K562 (cell line): ENCODE results near the gene UBL3. TPM values are rescaled to one million over a fixed set of nuclear protein-coding genes. Genes with fewer than 3 reads are reported as not detected.

Experiments
- ATAC-seq: fragments of 200-7000 bp; cut with Tn5 transposase; 3 replicates; pipeline ENCODE4 v1.9.1; 2020; ENCODE audit warnings: moderate library complexity
- BruUV-seq: library from RNA; stranded (reverse); fragments of 400-500 nt; replicated peaks from 2 replicates; lab custom pipeline; 2021; lab: Mats Ljungman, UMichigan
- CTCF ChIA-PET: fragments of 300-600 bp; formaldehyde crosslinking; extraction: SDS; loops from one replicate; lab custom pipeline; 2021; ENCODE audit warnings: low intra/inter-chr PET ratio; lab: Yijun Ruan, JAX
- POLR2A ChIA-PET: fragments of 300-600, 350-650 bp; sonication (Branson Sonifier 250); formaldehyde crosslinking; extraction: SDS; loops from one replicate; lab custom pipeline; 2021; ENCODE audit warnings: antibody characterized with exemption, inconsistent platforms; lab: Yijun Ruan, JAX
- DNase-seq, 4 experiments: peaks; one replicate each; pipeline versions ENCODE4 v3.0.0 to v3.0.0-alpha.2; 2011 to 2018; ENCODE audit warnings: low spot score in 3 of 4, mixed read lengths in 3 of 4; ENCODE audit errors: extremely low read depth in 1 of 4
- FAIRE-seq: peaks from 2 replicates; lab custom pipeline; 2011; peaks lifted over from hg19 to GRCh38; lab: Jason Lieb, UNC
- H2AFZ ChIP-seq: 2 replicates; pipeline ENCODE4 v1.6.0; 2011; ENCODE audit warnings: low read depth, low read length, control low read depth, inconsistent platforms
- H3K27ac ChIP-seq: fragments of 200-600 bp; 3 replicates; pipeline ENCODE4 v1.8.0; 2011; ENCODE audit warnings: low read depth, mild to moderate bottlenecking, control low read depth, inconsistent platforms, low read length, moderate library complexity, mixed read lengths; ENCODE audit errors: extremely low read depth
- H3K27me3 ChIP-seq, 2 experiments: fragments of 300-600 bp in 1 of 2; 2 replicates in 1 of 2; 3 replicates in 1 of 2; pipeline versions ENCODE4 v1.6.0 to v1.8.0; 2011; ENCODE audit warnings: inconsistent platforms in 2 of 2, low read length in 2 of 2, mild to moderate bottlenecking in 1 of 2, mixed read lengths in 1 of 2, moderate library complexity in 1 of 2; ENCODE audit not compliant: control insufficient read depth in 2 of 2, insufficient read depth in 2 of 2
- H3K36me3 ChIP-seq: fragments of 300-600 bp; 3 replicates; pipeline ENCODE4 v1.8.0; 2011; ENCODE audit warnings: mild to moderate bottlenecking, low read length, inconsistent platforms; ENCODE audit not compliant: control insufficient read depth, insufficient read depth
- H3K4me1 ChIP-seq, 2 experiments: fragments of 200-600 bp in 1 of 2; replicated peaks in 1 of 2; 2 replicates in 1 of 2; 3 replicates in 1 of 2; pipeline versions ENCODE4 v1.5.1 to v1.8.0; 2011; ENCODE audit warnings: inconsistent platforms in 2 of 2, low read length in 2 of 2, mild to moderate bottlenecking in 1 of 2, mixed read lengths in 1 of 2, moderate library complexity in 1 of 2; ENCODE audit not compliant: control insufficient read depth in 2 of 2, insufficient read depth in 2 of 2
- H3K4me2 ChIP-seq: 2 replicates; pipeline ENCODE4 v1.6.1; 2011; ENCODE audit warnings: low read length, control low read depth, inconsistent platforms, mixed read lengths; ENCODE audit not compliant: insufficient read depth
- H3K4me3 ChIP-seq: fragments of 200-600 bp; sonication (generic), shearing (Covaris generic); 2 replicates; pipeline ENCODE4 v1.5.1; 2016; ENCODE audit warnings: control low read depth, inconsistent platforms
- H3K79me2 ChIP-seq: fragments of 200-600 bp; 3 replicates; pipeline ENCODE4 v1.8.0; 2011; ENCODE audit warnings: low read length, inconsistent platforms; ENCODE audit not compliant: control insufficient read depth, insufficient read depth
- H3K9ac ChIP-seq, 2 experiments: 2 replicates each; pipeline versions ENCODE4 v1.6.0 to v1.6.1; 2011; ENCODE audit warnings: low read depth in 2 of 2, low read length in 2 of 2, control low read depth in 1 of 2, inconsistent platforms in 1 of 2, mild to moderate bottlenecking in 1 of 2, mixed read lengths in 1 of 2; ENCODE audit not compliant: insufficient read depth in 1 of 2
- H3K9me1 ChIP-seq: one replicate; pipeline ENCODE4 v1.6.0; 2011; ENCODE audit warnings: inconsistent platforms, mild to moderate bottlenecking, low read length, moderate library complexity; ENCODE audit not compliant: control insufficient read depth, insufficient read depth
- H3K9me3 ChIP-seq: replicated peaks from 2 replicates; pipeline ENCODE4 v1.5.1; 2011; ENCODE audit warnings: low read depth, low read length, inconsistent platforms; ENCODE audit not compliant: control insufficient read depth, insufficient read depth
- H4K20me1 ChIP-seq: replicated peaks from 2 replicates; pipeline ENCODE4 v1.6.1; 2011; ENCODE audit warnings: low read length, inconsistent platforms, mixed read lengths; ENCODE audit not compliant: control insufficient read depth, insufficient read depth
- ERF ChIP-seq: fragments of 450-650 bp; formaldehyde crosslinking; IDR thresholded peaks from 2 replicates; pipeline ENCODE4 v1.4.0; 2020; ENCODE audit warnings: mild to moderate bottlenecking, mixed read lengths
- KHSRP ChIP-seq: fragments of 450-650 bp; IDR thresholded peaks from 2 replicates; pipeline ENCODE4 v1.6.1; 2017
- L3MBTL2 ChIP-seq: fragments of 450-650 bp; IDR thresholded peaks from 2 replicates; pipeline ENCODE4 v1.6.1; 2016; ENCODE audit warnings: mild to moderate bottlenecking, moderate library complexity
- PTRF ChIP-seq: fragments of 450-650 bp; IDR thresholded peaks from 2 replicates; pipeline ENCODE4 v1.6.1; 2016; ENCODE audit warnings: mild to moderate bottlenecking, missing genetic modification characterization, missing compliant biosample characterization
- SMARCE1 ChIP-seq: fragments of 450-650 bp; IDR thresholded peaks from 2 replicates; pipeline ENCODE4 v1.7.1; 2016; ENCODE audit warnings: mild to moderate bottlenecking
- SREBF2 ChIP-seq: sonication (generic); formaldehyde crosslinking; IDR thresholded peaks from 2 replicates; pipeline ENCODE4 v1.4.0; 2020; ENCODE audit warnings: mild to moderate bottlenecking, missing genetic modification reagents
- SRF ChIP-seq, 2 experiments: fragments of 250-450, 450-650 bp in 1 of 2; sonication (Bioruptor Pico) in 1 of 2; sonication (generic) in 1 of 2; formaldehyde crosslinking; IDR thresholded peaks; 2 replicates each; pipeline versions ENCODE4 v1.5.0 to v1.5.1; 2020 to 2022; ENCODE audit warnings: mild to moderate bottlenecking in 1 of 2, missing genetic modification reagents in 1 of 2
- TAF7 ChIP-seq: fragments of 450-650 bp; IDR thresholded peaks from 2 replicates; pipeline ENCODE4 v1.6.1; 2016; ENCODE audit warnings: missing genetic modification characterization, missing compliant biosample characterization
- TAL1 ChIP-seq: fragments of 450-650 bp; IDR thresholded peaks from 2 replicates; pipeline ENCODE4 v1.6.1; 2016; ENCODE audit warnings: mild to moderate bottlenecking
- TEAD1 ChIP-seq, 2 experiments: fragments of 450-650 bp in 1 of 2; sonication (generic) in 1 of 2; formaldehyde crosslinking; IDR thresholded peaks; 2 replicates each; pipeline versions ENCODE4 v1.4.0 to v1.8.0; 2020 to 2022; ENCODE audit warnings: mild to moderate bottlenecking in 2 of 2, missing genetic modification reagents in 1 of 2
- TFAM ChIP-seq: fragments of 250-450 bp; sonication (Bioruptor Pico); conservative IDR thresholded peaks from 2 replicates; pipeline ENCODE4 v1.5.0; 2021; ENCODE audit warnings: mild to moderate bottlenecking, moderate library complexity
- ZFPM2 ChIP-seq: fragments of 250-450 bp; sonication (Bioruptor Pico); IDR thresholded peaks from 2 replicates; pipeline ENCODE4 v1.5.1; 2022; ENCODE audit warnings: mild to moderate bottlenecking
- ZNF165 ChIP-seq: fragments of 250-450 bp; sonication (Bioruptor Pico); IDR thresholded peaks from 2 replicates; pipeline ENCODE4 v1.4.0; 2020; ENCODE audit warnings: borderline replicate concordance
- ZNF224 ChIP-seq: sonication (generic); formaldehyde crosslinking; IDR thresholded peaks from 2 replicates; pipeline ENCODE4 v1.8.0; 2022; ENCODE audit warnings: mild to moderate bottlenecking, missing genetic modification reagents
- ZNF507 ChIP-seq: conservative IDR thresholded peaks from 2 replicates; pipeline ENCODE4 v1.6.1; 2017; ENCODE audit warnings: missing genetic modification characterization, missing compliant biosample characterization
- ZSCAN29 ChIP-seq: fragments of 450-650 bp; IDR thresholded peaks from 2 replicates; pipeline ENCODE4 v1.6.1; 2017
- WGBS: fragments of 100-300 bp; shearing (Covaris generic); methylation state at CpG from one replicate; pipeline ENCODE4 v1.1.6; 2016; ENCODE audit warnings: low coverage, mixed read lengths; ENCODE audit not compliant: insufficient coverage; ENCODE audit errors: missing lambda C conversion rate; 5-methylcytosine and 5-hydroxymethylcytosine counted together
- in situ Hi-C: fragments of 300-500 bp; cut with MboI; formaldehyde crosslinking; loops from 4 replicates; pipeline ENCODE4 v1.15.0; 2018; ENCODE audit warnings: inconsistent platforms, mixed read lengths
- intact Hi-C: fragments of 100-400 bp; cut with micrococcal nuclease; formaldehyde crosslinking; loops from 2 replicates; pipeline ENCODE4 v1.14.2; 2022
- polyA plus RNA-seq, 8 experiments: library from polyadenylated mRNA; depleted of rRNA in 4 of 8; stranded (reverse) in 5 of 8; unstranded in 3 of 8; fragments of >200 nt; fragmentation: Nextera tagmentation in 2 of 8; fragmentation: Illumina TruSeq in 1 of 8; extraction: Ambion mirVana in 2 of 8; extraction: Trizol in 1 of 8; gene quantifications; 2 replicates each; pipeline versions ENCODE4 v1.2.1 to v1.2.3, GENCODE V29; 2011 to 2014; ENCODE audit warnings: inconsistent platforms in 1 of 8, missing spikeins in 1 of 8
- total RNA-seq, 7 experiments: library from RNA; depleted of rRNA in 6 of 7; stranded (reverse); fragments of >200 nt in 6 of 7; fragmentation: Illumina TruSeq in 2 of 7; extraction: Trizol in 2 of 7; gene quantifications; 2 replicates each; pipeline versions ENCODE4 v1.2.1 to v1.2.3, GENCODE V29; 2011 to 2021; ENCODE audit warnings: low replicate concordance in 1 of 7
- TF ChIP-seq, protein P1 (sequence below): fragments of 250-450 bp; sonication (Bioruptor Pico); IDR thresholded peaks from 2 replicates; pipeline ENCODE4 v1.4.0; 2020
- TF ChIP-seq, protein P2 (sequence below): fragments of 450-650 bp; formaldehyde crosslinking; IDR thresholded peaks from 2 replicates; pipeline ENCODE4 v1.4.0; 2020; ENCODE audit warnings: mild to moderate bottlenecking, moderate library complexity

Gene UBL3
- total and polyA plus RNA-seq, 9 of the 15 experiments (the other 6 are each of a cell fraction or from before 2014, with no cell fraction given) = 0.64 to 2.4 (median 1.8) TPM

DNA sequence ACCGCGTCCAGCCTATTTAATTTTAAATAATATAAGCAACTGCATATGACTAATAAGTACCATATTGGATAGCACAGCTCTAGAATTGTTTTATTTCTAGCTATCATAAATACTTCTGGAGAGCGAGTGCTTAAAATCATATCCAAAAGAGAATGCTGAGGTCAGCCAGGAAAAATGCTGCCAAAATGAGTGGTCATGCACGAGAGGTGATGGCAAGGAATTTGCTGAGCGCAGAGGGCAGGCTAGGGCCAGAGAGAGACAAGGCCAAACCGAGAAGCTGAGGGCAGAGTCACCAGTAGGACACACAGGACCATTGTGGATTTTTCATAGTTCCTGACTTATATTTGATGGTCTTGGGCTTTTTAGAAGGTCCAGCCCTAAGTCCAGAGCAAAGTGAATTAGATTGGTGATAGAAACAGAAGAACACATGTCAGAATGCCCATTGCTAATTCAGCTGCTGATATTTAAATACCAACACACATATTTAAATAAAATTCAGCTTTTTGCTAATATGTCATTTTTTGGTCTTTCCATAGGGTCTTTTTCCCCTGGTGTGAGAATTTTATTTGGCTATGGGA, 33.6 kb upstream of the UBL3 start:
- no peak for FAIRE-seq
- H3K4me2 ChIP-seq = no peak overlapping the region
- no peak overlapping the region for H3K4me3 ChIP-seq
- no peaks in the 10 kb centered on the region for H4K20me1 ChIP-seq
- no peak overlapping the region for H3K27ac ChIP-seq
- no peaks in the 10 kb centered on the region for H3K79me2 ChIP-seq
- H2AFZ ChIP-seq = no peak overlapping the region
- DNase-seq = no peak
- no peaks in the 10 kb centered on the region for H3K9me1 ChIP-seq
- H3K9ac ChIP-seq = no peak overlapping the region
- no peaks in the 10 kb centered on the region for H3K4me1 ChIP-seq
- 3% methylated on average over 6 of the region's 6 CpGs for WGBS
- H3K36me3 ChIP-seq = no peaks in the 10 kb centered on the region
- in situ Hi-C loops = no loop called here
- intact Hi-C loops = no loop called here
- peaks cover 0 to 9% of the 10 kb centered on the region in 2 experiments; a peak in 3 of 5 replicates for H3K27me3 ChIP-seq
- ChIA-PET POLR2A (no interaction called here), CTCF (no interaction called here)
- no peak for ATAC-seq
- no TSS peak for BruUV-seq
- H3K9me3 ChIP-seq = no peaks in the 10 kb centered on the region
- no peak for TF ChIP-seq SREBF2 (CRISPR knock-in tag)
- no peak for TF ChIP-seq TFAM (CRISPR knock-in tag)
- no peak for TF ChIP-seq ZNF224 (CRISPR knock-in tag)
- TF ChIP-seq SRF (CRISPR knock-in tag; IDR thresholded peaks at IDR 0.05) = no peak
- no peak for TF ChIP-seq ZNF165 (CRISPR knock-in tag)
- no peak for TF ChIP-seq TAF7
- TF ChIP-seq, protein P1, sequence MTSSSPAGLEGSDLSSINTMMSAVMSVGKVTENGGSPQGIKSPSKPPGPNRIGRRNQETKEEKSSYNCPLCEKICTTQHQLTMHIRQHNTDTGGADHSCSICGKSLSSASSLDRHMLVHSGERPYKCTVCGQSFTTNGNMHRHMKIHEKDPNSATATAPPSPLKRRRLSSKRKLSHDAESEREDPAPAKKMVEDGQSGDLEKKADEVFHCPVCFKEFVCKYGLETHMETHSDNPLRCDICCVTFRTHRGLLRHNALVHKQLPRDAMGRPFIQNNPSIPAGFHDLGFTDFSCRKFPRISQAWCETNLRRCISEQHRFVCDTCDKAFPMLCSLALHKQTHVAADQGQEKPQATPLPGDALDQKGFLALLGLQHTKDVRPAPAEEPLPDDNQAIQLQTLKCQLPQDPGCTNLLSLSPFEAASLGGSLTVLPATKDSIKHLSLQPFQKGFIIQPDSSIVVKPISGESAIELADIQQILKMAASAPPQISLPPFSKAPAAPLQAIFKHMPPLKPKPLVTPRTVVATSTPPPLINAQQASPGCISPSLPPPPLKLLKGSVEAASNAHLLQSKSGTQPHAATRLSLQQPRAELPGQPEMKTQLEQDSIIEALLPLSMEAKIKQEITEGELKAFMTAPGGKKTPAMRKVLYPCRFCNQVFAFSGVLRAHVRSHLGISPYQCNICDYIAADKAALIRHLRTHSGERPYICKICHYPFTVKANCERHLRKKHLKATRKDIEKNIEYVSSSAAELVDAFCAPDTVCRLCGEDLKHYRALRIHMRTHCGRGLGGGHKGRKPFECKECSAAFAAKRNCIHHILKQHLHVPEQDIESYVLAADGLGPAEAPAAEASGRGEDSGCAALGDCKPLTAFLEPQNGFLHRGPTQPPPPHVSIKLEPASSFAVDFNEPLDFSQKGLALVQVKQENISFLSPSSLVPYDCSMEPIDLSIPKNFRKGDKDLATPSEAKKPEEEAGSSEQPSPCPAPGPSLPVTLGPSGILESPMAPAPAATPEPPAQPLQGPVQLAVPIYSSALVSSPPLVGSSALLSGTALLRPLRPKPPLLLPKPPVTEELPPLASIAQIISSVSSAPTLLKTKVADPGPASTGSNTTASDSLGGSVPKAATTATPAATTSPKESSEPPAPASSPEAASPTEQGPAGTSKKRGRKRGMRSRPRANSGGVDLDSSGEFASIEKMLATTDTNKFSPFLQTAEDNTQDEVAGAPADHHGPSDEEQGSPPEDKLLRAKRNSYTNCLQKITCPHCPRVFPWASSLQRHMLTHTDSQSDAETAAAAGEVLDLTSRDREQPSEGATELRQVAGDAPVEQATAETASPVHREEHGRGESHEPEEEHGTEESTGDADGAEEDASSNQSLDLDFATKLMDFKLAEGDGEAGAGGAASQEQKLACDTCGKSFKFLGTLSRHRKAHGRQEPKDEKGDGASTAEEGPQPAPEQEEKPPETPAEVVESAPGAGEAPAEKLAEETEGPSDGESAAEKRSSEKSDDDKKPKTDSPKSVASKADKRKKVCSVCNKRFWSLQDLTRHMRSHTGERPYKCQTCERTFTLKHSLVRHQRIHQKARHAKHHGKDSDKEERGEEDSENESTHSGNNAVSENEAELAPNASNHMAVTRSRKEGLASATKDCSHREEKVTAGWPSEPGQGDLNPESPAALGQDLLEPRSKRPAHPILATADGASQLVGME (CRISPR knock-in tag) = no peak
- no peak for TF ChIP-seq TEAD1 (CRISPR knock-in tag; IDR thresholded peaks at IDR 0.05)
- no peak for TF ChIP-seq ZFPM2 (CRISPR knock-in tag)
- TF ChIP-seq TAL1 = no peak
- no peak for TF ChIP-seq L3MBTL2
- no peak for TF ChIP-seq KHSRP
- no peak for TF ChIP-seq ZNF507 (tag)
- TF ChIP-seq ZSCAN29 = no peak
- TF ChIP-seq, protein P2, sequence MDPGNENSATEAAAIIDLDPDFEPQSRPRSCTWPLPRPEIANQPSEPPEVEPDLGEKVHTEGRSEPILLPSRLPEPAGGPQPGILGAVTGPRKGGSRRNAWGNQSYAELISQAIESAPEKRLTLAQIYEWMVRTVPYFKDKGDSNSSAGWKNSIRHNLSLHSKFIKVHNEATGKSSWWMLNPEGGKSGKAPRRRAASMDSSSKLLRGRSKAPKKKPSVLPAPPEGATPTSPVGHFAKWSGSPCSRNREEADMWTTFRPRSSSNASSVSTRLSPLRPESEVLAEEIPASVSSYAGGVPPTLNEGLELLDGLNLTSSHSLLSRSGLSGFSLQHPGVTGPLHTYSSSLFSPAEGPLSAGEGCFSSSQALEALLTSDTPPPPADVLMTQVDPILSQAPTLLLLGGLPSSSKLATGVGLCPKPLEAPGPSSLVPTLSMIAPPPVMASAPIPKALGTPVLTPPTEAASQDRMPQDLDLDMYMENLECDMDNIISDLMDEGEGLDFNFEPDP = no peak
- no peak for TF ChIP-seq ERF (CRISPR knock-in tag)
- TF ChIP-seq PTRF (tag) = no peak
- no peak for TF ChIP-seq SMARCE1
